ENCODE results near the gene SLC38A2. TPM values are rescaled to one million over a fixed set of nuclear protein-coding genes. Genes with fewer than 3 reads are reported as not detected.
"Not testable (repeated sequence)": the region's sequence is repeated elsewhere in the genome, so short reads cannot be mapped to it uniquely, and the experiment has no call there.

SLC38A2 gene
- total RNA-seq, 1 experiment from 2014 or later, result 453 TPM

DNA sequence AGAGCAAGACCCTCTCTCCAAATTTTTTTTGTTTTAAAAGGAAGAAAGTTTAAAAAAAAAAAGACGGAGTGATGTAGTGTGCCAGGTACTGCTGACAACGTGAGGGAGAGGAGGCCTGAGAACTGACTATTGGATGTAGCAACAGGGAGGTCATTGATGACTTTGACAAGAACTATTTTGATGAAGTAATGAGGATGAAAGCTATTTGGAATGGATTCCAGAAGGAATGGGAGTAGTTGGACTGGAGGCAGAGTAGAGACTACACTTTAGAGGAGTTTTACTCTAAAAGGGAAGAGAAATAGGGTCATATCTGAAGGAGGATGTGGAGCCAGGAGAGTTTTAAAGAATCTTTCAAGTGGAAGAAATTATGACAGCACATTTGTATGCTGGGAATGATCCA is 27.8 kb upstream of the SLC38A2 start:
- Mint-ChIP-seq H3K27ac (no peak overlapping the region), H3K4me3 (no peak overlapping the region), H3K4me1 (peaks cover 22 to 30% of the 10 kb centered on the region in 2 experiments), H3K9me3 (peaks cover 42 to 49% of the 10 kb centered on the region in 2 experiments), H3K27me3 (ENCODE audit: low read depth) (peaks cover 3% of the 10 kb centered on the region; the same call in 1 of the 2 replicates), H3K36me3 (ENCODE audit: insufficient read depth in 1 of 3, low read depth in 3 of 3) (peaks cover 42 to 63% (median 51%) of the 10 kb centered on the region in 3 experiments)
- Histone ChIP-seq H3T11ph (ENCODE audit: low read length) (no peak overlapping the region), H4K20me1 (ENCODE audit: control insufficient read depth, insufficient read depth, insufficient read length) (no peaks in the 10 kb centered on the region), H2BK20ac (ENCODE audit: low read depth, low read length, poor library complexity, severe bottlenecking) (no peak overlapping the region), H3K14ac (ENCODE audit: insufficient read depth, low read length) (no peak overlapping the region), H4K5ac (ENCODE audit: insufficient read length, low read depth, low read length) (no peak overlapping the region), H2BK120ac (ENCODE audit: low read depth, low read length, poor library complexity, severe bottlenecking) (no peak overlapping the region), H3K79me1 (ENCODE audit: insufficient read depth, low read depth, low read length, poor library complexity, severe bottlenecking) (no peaks in the 10 kb centered on the region), H2BK5ac (ENCODE audit: insufficient read length, low read length) (no peak overlapping the region), H2AK5ac (ENCODE audit: insufficient read length, low read length) (no peak overlapping the region), H3K4me2 (ENCODE audit: insufficient read depth, insufficient read length, low read length) (no peak overlapping the region), H3K56ac (ENCODE audit: insufficient read length, low read depth, low read length) (no peak overlapping the region), H2AFZ (ENCODE audit: low read length) (no peak overlapping the region), H3K9me3 (ENCODE audit: control insufficient read depth, low read depth, low read length) (no peaks in the 10 kb centered on the region), H3K4me1 (ENCODE audit: insufficient read depth, low read length) (peaks cover 6% of the 10 kb centered on the region; the same call in 1 of the 2 replicates), H3K79me2 (ENCODE audit: insufficient read depth, low read length) (no peaks in the 10 kb centered on the region), H4K91ac (ENCODE audit: insufficient read length, low read depth, low read length) (no peak overlapping the region), H3K23me2 (ENCODE audit: insufficient read length, low read depth, low read length, poor library complexity, severe bottlenecking) (no peaks in the 10 kb centered on the region), H2BK12ac (ENCODE audit: insufficient read length, low read depth, low read length) (no peak overlapping the region), H3K27ac (ENCODE audit: insufficient read length, low read depth, low read length) (no peak overlapping the region), H3K18ac (ENCODE audit: insufficient read length, low read depth, low read length) (no peak overlapping the region), H3K9ac (ENCODE audit: extremely low read depth, insufficient read length, low read length) (no peak overlapping the region), H2BK15ac (ENCODE audit: low read depth, low read length) (no peak overlapping the region), H3K27me3 (ENCODE audit: insufficient read depth, low read length) (no peaks in the 10 kb centered on the region), H3K23ac (ENCODE audit: insufficient read length, low read depth, low read length) (no peak overlapping the region), H4K8ac (replicated peaks; ENCODE audit: insufficient read length, low read depth, low read length) (no peak overlapping the region), H3K4ac (ENCODE audit: low read depth, low read length) (no peak overlapping the region)
- DNase-seq, result no peak
- no peak for TF ChIP-seq CTCF (conservative IDR thresholded peaks at IDR 0.05)
- no CpG with 5 or more reads among the region's 2 CpGs for WGBS (ENCODE audit: extremely low coverage, insufficient read length, low lambda C conversion rate)

DNA sequence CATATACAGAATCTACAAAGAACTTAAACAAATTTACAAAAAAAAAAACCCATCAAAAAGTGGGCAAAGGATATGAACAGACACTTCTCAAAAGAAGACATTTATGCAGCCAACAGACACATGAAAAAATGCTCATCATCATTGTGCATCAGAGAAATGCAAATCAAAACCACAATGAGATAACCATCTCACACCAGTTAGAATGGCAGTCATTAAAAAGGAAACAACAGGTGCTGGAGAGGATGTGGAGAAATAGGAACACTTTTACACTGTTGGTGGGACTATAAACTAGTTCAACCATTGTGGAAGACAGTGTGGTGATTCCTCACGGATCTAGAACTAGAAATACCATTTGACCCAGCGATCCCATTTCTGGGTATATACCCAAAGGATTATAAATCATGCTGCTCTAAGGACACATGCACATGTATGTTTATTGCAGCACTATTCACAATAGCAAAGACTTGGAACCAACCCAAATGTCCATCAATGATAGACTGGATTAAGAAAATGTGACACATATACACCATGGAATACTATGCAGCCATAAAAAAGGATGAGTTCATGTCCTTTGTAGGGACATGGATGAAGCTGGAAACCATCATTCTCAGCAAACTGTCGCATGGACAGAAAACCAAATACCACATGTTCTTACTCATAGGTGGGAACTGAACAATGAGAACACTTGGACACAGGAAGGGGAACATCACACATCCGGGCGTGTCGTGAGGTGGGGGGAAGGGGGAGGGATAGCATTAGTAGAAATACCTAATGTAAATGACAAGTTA is 27.1 kb upstream of the SLC38A2 start:
- H3K4me1 ChIP-seq (ENCODE audit: insufficient read depth, low read length); DNase-seq; H3K27me3 Mint-ChIP-seq (ENCODE audit: low read depth); H2AFZ ChIP-seq (ENCODE audit: low read length); H3T11ph ChIP-seq (ENCODE audit: low read length); H3K14ac ChIP-seq (ENCODE audit: insufficient read depth, low read length); H4K20me1 ChIP-seq (ENCODE audit: control insufficient read depth, insufficient read depth, insufficient read length); H3K79me1 ChIP-seq (ENCODE audit: insufficient read depth, low read depth, low read length, poor library complexity, severe bottlenecking); H3K27ac Mint-ChIP-seq; H4K91ac ChIP-seq (ENCODE audit: insufficient read length, low read depth, low read length); H2BK120ac ChIP-seq (ENCODE audit: low read depth, low read length, poor library complexity, severe bottlenecking); H4K8ac ChIP-seq (replicated peaks; ENCODE audit: insufficient read length, low read depth, low read length); H3K4ac ChIP-seq (ENCODE audit: low read depth, low read length); H3K23ac ChIP-seq (ENCODE audit: insufficient read length, low read depth, low read length); H3K56ac ChIP-seq (ENCODE audit: insufficient read length, low read depth, low read length); H3K9me3 ChIP-seq (ENCODE audit: control insufficient read depth, low read depth, low read length); H2BK12ac ChIP-seq (ENCODE audit: insufficient read length, low read depth, low read length); H3K27me3 ChIP-seq (ENCODE audit: insufficient read depth, low read length); H3K9ac ChIP-seq (ENCODE audit: extremely low read depth, insufficient read length, low read length); H2BK5ac ChIP-seq (ENCODE audit: insufficient read length, low read length); H3K23me2 ChIP-seq (ENCODE audit: insufficient read length, low read depth, low read length, poor library complexity, severe bottlenecking); H3K18ac ChIP-seq (ENCODE audit: insufficient read length, low read depth, low read length); H3K27ac ChIP-seq (ENCODE audit: insufficient read length, low read depth, low read length); H3K79me2 ChIP-seq (ENCODE audit: insufficient read depth, low read length); H3K4me2 ChIP-seq (ENCODE audit: insufficient read depth, insufficient read length, low read length); H3K4me3 Mint-ChIP-seq; H4K5ac ChIP-seq (ENCODE audit: insufficient read length, low read depth, low read length); H2AK5ac ChIP-seq (ENCODE audit: insufficient read length, low read length); H2BK20ac ChIP-seq (ENCODE audit: low read depth, low read length, poor library complexity, severe bottlenecking); H2BK15ac ChIP-seq (ENCODE audit: low read depth, low read length): not testable (repeated sequence)
- Mint-ChIP-seq H3K4me1 (peaks cover 26 to 36% of the 10 kb centered on the region in 2 experiments), H3K9me3 (peaks cover 42 to 49% of the 10 kb centered on the region in 2 experiments), H3K36me3 (ENCODE audit: insufficient read depth in 1 of 3, low read depth in 3 of 3) (peaks cover 46 to 65% (median 54%) of the 10 kb centered on the region in 3 experiments)
- no CpG with 5 or more reads among the region's 6 CpGs for WGBS (ENCODE audit: extremely low coverage, insufficient read length, low lambda C conversion rate)
